Astrocyte of the hippocampus (primary cell): ENCODE results near the gene OTOGL.
"Not testable (repeated sequence)": the region's sequence is repeated elsewhere in the genome, so short reads cannot be mapped to it uniquely, and the experiment has no call there.

ENCODE experiments used
- DNase-seq: peaks from one replicate; pipeline ENCODE4 v3.0.0; 2011; ENCODE audit warnings: low read depth, low spot score

Gene OTOGL, protein sequence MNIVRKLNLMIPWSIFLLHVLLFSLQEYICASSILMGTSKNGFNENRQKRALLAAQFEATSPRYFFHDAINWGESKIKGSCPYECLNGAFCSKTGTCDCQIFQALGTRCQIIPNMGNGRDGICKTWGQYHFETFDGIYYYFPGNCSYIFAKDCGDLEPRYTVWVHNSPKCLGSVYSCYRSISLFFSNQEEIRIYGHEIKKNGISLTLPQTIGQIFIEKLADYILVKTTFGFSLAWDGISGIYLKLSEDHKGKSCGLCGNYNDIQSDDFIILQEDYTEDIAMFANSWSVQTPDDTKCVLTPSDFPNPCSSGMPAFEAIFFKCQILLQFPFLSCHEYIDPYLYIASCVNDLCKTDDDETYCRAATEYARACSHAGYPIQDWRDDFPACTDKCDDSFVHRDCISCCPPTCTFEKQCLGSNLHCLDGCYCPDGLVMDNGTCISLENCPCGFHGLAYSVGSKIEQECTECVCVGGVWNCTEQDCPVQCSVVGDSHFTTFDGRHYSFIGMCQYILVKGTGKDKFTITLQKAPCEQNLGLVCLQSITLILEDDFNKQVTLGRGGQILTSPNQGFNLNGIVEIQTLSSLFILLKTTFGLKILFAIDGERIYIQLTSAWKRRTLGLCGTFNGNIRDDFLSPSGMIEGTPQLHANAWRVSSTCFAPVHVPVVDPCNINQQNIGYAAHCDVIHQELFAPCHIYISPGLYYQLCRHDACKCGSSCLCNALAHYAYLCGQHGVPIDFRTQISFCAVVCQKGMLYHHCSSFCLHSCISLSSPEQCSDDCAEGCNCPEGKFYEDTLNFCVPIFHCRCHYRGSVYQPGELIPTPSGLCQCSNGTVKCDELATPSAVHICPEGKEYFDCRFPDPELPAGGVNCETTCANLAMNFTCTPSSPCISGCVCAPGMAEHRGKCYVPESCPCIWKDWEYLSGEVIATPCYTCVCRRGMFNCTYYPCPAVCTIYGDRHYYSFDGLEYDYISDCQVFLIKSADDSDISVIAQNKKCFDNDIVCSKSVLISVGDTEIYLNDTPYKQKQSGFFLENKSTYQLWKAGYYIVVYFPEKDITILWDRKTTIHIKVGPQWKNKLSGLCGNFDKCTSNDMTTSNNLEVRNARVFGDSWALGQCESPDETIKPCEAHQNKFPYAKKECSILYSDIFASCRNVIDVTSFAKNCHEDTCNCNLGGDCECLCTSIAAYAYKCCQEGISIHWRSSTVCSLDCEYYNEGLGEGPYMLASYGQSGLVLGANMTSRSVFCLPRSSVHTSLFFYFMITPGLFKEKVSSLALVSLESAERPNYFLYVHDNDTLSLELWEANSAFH (N-terminal part only)

GRCh38 chr12:80099259-80099658 is at the start of gene OTOGL:
OTOGL (plus strand) TSS chr12:80099537; CDS start chr12:80209432, 109,895 bp downstream.
- DNase-seq: no peak

DNA sequence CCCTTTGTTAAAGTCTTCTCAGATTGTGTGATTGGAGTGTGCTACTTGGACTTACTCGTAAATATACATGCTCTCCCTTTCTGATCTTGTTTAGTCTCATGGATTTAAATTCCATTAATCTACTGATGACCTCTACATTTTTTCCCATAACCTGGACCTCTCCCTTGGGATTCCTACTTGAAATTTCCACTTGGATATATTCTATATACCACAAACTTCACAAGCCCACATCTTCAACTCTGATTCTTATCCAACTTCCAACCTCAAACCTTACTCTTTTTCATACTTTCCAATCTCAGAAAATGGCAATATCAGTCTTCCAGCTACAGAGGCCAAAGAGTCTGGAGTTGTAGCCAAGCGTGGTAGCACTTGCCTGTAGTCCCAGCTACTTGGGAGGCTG is 49.1 kb upstream of the OTOGL start:
- no peak for DNase-seq

- peak; percentile 88 for DNase-seq
These were observed 46.1 kb upstream of the OTOGL start for GRCh38 chr12:80053051-80053790.

DNA sequence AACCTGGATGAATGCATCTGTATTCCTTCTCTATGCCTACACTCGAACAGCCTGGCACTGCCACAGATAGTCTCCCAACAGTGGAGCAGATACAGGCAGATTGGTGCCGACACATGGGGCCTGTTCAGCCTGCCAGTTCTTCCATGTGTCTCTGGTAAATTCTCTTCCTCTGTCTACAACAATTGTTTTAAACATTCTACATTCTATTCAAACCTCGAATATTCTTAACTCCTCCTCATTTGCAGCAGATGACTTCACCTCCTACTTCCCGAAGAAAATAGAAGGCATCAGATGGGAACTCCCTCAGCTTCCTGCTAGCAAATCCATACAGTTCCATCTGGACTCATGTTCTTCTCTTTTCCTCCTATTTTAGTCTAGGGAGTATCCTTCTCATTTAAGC is 43.1 kb upstream of the OTOGL start:
- DNase-seq: no peak

DNA sequence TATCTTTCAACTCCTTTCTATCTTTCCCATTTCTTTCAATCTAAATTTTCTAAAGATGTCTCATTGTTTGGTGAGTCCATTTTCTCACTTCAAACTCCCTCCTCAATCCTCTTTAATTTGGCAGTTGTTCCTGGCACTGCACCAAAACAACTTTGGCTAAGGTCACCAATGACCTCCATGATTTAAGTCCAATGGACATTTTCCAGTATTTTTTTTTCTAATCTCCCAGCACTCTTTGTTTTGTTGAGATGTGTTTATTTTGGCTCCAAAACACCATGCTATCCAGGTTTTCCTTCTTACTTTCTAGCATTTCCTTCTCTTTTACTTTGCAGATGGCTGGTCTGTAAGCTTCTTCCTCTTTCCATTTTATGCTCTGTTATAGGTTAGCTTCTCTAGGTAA is 42.5 kb upstream of the OTOGL start:
- peak; percentile 70 for DNase-seq

DNA sequence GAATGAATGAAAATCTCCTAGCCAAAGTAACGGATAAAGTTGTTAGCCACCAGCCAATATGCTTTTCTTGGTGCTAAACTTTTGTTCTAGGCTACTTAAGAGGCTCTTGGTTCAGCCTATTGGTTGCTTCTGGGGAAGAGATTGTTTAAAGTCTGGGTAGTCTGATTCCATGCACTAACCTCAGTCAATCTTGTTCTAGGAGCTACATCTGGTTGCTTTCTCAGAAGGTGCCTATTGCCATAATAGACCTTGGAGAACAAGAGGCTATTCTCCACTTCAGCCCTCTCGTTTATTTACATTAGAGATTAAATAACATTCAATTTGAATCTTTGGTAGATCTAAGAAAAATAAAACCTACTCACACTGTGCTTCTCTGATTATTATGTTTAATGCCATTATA is 40.8 kb upstream of the OTOGL start:
- no peak for DNase-seq

GRCh38 chr12:80059102-80059501 is 40.2 kb upstream of the OTOGL start:
- DNase-seq: no peak

DNA sequence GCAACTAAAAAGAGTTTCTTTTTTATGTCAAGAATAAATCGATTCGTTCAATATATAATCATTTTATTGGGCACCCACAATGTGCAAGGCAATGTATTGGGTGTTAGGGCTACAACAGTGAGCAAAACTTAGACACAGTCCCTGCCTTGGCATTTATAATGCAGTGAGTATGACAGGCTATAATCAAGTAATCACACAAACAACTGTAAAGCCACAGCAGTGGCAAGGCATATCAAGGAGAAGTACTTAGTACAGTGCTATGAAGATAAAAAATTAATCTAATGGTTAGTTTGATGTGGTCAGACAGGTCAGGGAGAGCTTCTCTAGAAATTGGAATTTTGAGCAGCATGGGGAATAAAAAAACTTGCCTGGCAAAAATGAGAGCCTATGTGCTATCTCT is 39.5 kb upstream of the OTOGL start:
- DNase-seq: no peak

- peak; percentile 66 for DNase-seq
These were observed 35.1 kb upstream of the OTOGL start for GRCh38 chr12:80064269-80064668.

- no peak for DNase-seq
These were observed 34.4 kb upstream of the OTOGL start for GRCh38 chr12:80064951-80065350.

DNA sequence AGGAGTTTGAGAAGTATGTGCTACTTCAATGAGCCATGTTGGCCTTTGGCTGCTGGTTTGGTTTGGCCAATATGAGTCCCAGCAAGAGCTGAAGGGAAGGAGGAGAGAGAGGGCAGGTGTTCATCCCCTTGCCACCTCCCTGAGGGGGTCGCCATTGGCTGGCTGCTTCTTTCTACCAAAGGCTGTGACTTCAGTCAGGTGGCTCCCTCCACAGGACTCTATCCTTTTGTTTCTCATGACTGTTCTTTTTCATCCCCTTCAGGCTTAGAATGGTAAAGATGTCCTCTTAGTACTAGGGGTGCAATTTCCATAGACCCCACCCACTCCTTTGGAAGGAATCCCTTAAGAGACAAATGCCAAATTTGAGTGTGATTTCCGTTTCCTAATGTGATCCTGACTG is 31.2 kb upstream of the OTOGL start:
- no peak for DNase-seq

- DNase-seq: not testable (repeated sequence)
These were observed 15.3 kb upstream of the OTOGL start for GRCh38 chr12:80083892-80084614.

- no peak for DNase-seq
These were observed 13.3 kb upstream of the OTOGL start for GRCh38 chr12:80086025-80086424.

DNA sequence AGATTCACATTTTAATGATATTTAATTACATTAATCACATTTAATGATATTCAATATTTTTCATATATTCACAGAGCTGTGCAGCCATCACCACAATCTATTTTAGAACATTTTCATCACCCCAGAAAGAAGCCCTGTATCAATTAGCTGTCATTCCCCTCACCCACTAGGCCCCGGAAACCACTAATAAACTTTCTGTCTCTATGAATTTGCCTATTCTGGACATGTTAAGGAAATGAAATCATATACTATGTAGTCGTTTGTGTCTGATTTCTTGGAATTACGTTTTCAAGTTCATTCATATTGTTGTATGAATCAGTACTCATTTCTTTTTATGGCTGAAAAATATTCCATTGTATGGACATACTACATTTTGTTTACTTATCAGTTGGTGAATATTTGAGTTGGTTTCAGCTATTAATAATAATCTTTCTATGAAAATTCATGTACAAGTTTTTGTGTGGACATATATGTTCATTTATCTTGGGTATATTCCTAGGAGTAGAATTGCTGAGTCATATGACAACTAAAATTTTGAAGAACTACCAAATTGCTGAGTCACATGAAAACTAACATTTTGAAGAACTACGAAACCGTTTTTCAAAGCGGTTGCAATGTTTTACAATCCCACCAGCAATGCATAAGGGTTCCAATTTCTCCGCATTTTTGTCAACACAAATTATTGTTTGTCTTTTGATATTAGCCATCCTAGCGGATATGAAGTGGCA is 11.7 kb upstream of the OTOGL start:
- DNase-seq: no peak

DNA sequence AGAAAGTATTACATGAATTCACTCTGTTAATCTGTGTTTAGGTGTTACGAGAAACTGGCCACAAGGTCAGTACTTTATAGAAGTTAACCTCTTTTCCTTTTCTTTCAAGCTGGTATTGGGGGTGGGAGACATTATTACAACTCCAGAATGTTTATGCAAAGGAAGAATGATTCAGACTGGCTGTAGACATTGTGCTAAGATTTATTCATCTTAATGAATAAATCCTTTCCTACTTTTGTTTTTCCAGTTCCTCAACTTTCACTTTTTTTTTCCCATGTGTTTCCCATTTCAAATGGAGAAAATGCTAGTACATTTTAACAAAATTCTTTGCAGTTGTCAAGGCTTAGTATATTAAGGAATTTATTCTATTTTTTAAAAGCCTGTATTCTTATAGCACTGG is 1.3 kb downstream of the OTOGL start:
- peak; percentile 39 for DNase-seq

DNA sequence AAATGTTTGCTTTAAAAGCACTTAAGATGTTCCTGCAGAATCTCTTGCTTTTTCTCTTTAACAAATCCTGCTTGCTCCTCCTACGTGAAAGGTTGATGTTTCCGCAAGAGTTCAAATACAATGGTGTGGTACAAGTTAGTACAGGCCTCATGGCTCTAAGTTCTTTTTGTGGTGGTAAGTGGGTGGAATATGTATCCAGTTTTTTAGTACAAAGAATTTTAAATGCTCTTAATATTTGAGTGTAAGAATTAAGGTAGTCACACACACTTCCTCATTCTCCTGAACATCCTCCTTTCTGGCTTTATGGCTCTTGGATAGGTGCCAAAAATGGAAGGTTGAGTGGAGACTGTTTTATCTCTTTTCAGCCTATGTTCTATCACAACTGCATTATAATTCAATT is 1.8 kb downstream of the OTOGL start:
- peak; percentile 10 for DNase-seq

GRCh38 chr12:80107221-80107620 is 7.9 kb downstream of the OTOGL start:
- DNase-seq: peak; percentile 25

- no peak for DNase-seq
These were observed 17.4 kb downstream of the OTOGL start for GRCh38 chr12:80116735-80117134.

DNA sequence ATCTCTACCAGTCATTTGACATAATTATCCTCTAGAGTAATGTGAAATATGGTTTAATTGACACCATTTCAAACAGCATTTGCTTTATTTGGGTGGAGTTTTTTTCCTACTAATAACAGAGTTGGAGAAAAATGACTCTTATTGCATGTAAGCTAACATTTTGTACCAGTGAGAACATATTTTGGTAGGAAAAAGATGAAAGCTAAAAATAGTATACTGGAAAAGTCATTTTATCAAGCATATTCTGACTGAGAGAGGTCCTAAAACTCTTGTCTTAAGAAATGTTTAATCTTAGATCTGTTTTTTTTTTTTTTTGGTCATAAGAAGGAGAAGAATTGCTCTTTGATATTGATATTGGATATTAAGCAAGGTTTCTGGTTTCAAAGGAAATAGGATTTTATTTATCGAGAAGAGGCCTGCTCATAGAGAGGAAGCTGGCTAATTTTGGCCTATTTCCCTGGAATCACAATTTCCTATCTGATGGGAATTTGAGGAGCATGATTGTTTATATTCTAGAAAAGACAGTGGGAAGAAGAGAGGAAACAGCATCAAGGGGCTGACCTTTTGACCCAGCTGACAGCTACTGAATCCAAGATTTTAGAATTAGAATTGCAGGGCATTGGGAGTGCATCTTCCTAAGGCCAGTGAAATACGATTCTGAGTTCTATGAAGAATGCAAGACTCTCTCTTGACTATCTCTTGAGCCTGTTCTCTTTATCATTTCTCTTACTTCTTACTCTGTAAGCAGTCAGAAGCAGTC is 19.4 kb downstream of the OTOGL start:
- DNase-seq: no peak
